Pons (tissue), 1 donor: ENCODE data around the gene RAB3GAP2.
"Not testable (repeated sequence)": the region's sequence is repeated elsewhere in the genome, so short reads cannot be mapped to it uniquely, and the experiment has no call there.

ENCODE experiments used
- DNase-seq: peaks from one replicate; pipeline ENCODE4 v3.0.0-alpha.2; 2016; ENCODE audit warnings: low spot score

The RAB3GAP2 gene

GRCh38 chr1:220139966-220140365 lies 132.3 kb downstream of the RAB3GAP2 start:
- DNase-seq: no peak

DNA sequence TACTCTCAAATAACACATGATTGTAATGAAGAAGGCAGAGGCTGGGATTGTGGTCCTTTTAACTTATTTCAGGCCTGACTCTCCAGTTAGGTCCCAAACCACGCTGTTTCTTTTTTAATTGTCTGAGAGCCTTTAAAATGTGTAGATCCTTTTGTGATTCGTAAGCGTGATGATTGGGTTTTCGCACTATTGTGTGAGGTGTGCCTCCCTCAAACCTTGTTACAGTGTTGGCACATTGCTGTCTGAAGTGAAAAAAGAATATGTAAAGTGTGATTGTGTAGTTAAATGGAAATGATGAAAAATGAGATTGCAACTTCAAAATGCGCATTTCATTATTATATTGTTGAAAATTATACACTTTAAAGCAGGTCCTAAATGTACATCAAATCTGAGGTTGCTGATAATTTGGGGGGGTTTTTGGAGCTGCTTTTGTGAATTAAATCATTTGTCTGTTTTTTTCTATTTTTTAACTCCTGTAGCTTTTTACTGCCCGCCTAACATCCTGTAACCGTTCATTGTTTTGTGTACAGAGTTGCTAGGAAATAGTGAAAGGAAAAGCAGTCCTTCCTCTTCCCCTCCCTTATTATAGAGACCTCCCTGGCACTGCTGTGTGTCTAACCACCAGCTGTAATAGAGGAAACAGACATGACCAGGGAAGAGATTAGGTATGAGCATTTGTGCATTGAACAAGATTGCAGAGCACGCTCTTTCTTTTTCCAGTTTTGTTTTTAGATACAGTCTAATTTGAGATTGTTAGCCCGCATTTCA lies 135.1 kb downstream of the RAB3GAP2 start:
- no peak for DNase-seq

- no peak for DNase-seq
These were observed 136.5 kb downstream of the RAB3GAP2 start for GRCh38 chr1:220135755-220136154.

DNA sequence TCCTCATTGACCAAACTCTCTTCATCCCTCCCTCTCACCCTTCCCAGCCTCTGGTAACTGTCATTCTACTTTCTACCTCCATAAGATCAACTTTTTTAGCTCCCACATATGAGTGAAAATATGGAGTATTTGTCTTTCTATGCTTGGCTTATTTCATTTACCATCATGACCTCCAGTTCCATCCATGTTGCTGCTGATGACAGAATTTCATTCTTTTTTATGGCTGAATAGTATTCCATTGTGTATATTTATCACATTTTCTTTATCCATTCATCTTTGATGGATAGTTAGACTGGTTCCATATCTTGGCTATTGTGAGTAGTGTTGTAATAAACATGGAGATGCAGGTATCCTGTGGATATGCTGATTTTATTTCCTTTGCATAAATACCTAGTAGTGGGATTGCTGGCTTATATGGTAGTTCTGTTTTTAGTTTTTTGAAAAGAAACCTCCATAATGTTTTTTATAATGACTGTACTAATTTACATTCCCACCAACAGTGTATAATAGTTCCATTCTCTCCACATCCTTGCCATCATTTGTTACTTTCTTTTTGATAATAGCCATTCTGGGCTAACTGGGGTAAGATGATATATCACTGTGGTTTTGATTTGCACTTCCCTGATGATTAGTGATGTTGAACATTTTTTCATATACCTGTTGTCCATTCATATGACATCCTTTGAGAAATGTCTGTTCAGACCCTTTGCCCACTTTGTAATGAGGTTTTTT lies 142.6 kb downstream of the RAB3GAP2 start:
- DNase-seq: no peak

GRCh38 chr1:220127076-220127475 lies 145.2 kb downstream of the RAB3GAP2 start:
- DNase-seq: no peak

GRCh38 chr1:220124542-220124941 lies 147.7 kb downstream of the RAB3GAP2 start:
- DNase-seq: no peak

- no peak for DNase-seq
These were observed 148.4 kb downstream of the RAB3GAP2 start for GRCh38 chr1:220123889-220124288.

GRCh38 chr1:220123066-220123465 lies 149.2 kb downstream of the RAB3GAP2 start:
- no peak for DNase-seq

DNA sequence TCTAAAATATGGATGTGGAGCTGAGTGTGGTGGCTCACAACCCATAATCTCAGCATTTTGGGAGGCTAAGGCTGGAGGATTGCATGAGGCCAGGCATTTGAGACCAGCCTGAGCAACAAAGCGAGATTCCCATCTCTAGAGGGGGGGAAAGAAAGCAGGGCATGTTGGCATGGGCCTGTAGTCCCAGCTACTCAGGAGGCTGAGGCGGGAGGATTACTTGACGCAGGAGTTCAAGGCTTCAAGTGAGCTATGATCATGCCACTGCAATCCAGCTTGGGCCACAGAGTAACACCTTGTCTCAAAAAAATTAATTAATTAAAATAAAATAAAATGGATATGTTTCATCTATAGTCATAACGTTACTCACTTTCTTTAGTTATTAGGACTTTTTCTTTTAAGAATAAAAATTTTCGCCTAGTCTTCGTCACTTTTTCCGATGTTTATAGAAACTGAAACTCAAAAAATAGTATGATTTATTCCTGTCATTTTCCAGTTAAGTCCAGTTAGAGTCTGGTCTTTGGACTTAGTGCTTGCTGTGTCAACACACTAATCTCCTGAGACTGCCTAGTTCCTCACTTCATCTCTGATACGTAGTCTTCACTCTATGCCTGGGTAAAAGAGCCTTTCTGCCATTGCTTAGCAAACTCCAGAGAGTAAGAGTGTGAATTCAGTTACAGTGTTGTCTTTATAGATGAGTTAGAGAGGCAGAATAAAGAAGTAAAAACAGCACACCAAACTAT lies 150.3 kb downstream of the RAB3GAP2 start:
- no peak for DNase-seq

GRCh38 chr1:220119043-220119512 lies 153.2 kb downstream of the RAB3GAP2 start:
- no peak for DNase-seq

GRCh38 chr1:220113136-220113695 lies 159.0 kb downstream of the RAB3GAP2 start:
- DNase-seq: no peak

- not testable (repeated sequence) for DNase-seq
These were observed 159.7 kb downstream of the RAB3GAP2 start for GRCh38 chr1:220112600-220112999.

DNA sequence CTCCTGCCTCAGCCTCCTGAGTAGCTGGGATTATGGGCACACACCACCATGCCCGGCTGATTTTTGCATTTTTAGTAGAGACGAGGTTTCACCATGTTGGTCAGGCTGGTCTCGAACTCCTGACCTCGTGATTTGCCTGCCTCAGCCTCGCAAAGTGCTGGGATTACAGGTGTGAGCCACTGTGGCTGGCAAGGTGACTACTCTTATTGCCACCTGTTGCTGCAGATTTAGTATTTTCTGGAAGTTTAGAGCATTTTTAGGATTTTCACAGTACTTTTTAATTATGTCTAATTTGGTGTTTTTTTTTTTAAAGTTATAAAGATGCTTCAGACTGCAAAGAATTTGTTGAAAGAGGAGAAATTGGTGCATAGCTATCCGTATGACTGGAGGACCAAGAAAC lies 161.8 kb downstream of the RAB3GAP2 start:
- DNase-seq: not testable (repeated sequence)

DNA sequence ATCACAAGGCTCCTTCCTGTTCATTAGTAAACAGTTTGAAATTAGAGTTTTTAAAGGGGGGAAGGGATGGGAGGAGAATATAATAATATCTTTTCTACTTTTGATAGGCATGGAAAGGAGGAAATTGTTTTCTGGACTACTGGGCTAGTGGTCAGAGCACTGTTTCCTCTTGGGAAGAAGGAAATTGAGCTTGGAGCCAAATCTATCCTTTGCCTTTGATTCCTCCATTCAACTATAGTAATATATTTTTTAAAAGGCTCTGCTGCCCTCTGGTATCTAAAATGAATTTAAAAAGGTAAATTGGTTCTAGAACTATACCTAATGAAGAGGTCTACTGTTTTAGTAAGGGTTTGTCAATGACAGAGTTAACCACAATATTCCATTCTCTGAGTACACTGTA lies 172.4 kb downstream of the RAB3GAP2 start:
- DNase-seq: no peak
